HG03575 (cell line): ENCODE results near the gene TIGD3.

Source experiments
- ATAC-seq: cut with Tn5 transposase; IDR thresholded peaks from one replicate; pipeline ENCODE4 v1.9.1; 2021; ENCODE audit not compliant: unreplicated experiment, insufficient number of reproducible peaks, low FRiP score; ENCODE audit errors: extremely low read depth

The TIGD3 gene

DNA sequence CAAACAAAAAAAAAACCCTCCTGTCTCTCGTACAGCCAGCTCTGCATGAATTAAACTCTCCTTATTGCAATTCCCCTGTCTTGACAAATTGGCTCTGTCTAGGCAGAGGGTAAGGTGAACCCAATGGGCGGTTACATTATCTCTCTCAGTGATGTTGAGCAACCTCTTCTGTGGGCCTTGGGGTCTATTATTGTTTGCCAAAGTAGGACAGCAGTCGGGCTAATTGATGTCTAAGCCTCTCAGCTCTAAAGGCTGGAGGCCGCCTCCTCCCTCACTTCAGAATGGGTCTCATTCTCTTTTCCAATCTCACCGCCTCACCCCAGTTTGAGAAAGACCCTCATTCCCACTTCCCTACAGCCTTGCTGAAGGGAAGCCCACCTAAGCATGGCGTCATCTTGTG, 29.2 kb downstream of the TIGD3 start:
- ATAC-seq: no peak

DNA sequence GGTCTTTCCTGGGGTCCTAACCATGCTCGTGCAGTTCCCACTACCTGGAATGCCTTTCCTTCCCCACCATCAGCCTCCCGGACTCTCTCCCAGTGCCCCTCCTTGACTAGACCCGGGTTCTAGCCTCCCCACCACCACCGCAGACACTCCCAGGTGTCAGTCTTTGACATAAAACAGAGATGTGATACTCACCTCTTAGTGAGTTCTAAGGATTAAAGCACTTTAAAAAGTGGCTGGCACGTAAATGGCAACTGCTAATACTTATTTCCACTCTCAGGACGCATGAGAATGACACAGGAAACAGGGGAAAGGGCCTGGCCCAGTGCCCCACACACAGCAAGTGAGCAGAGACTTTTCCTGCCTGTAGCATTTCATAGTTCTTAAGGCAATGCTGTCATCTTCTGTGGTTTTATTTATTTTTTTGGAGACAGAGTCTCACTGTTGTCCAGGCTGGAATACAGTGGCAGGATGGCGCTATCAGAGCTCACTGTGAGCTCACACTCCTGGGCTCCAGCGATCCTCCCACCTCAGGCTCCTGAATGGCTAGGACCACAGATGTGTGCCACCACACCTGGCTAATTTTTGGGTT, 29.8 kb downstream of the TIGD3 start:
- no peak for ATAC-seq

- ATAC-seq: no peak
These were observed 32.0 kb downstream of the TIGD3 start, which contains the start of gene FRMD8 for GRCh38 chr11:65386307-65387140. TSS of gene FRMD8 (plus strand) at chr11:65386637. CDS start at chr11:65387037, 400 bp downstream.

- ATAC-seq: no peak
These were observed 34.2 kb downstream of the TIGD3 start for GRCh38 chr11:65388731-65389130.

DNA sequence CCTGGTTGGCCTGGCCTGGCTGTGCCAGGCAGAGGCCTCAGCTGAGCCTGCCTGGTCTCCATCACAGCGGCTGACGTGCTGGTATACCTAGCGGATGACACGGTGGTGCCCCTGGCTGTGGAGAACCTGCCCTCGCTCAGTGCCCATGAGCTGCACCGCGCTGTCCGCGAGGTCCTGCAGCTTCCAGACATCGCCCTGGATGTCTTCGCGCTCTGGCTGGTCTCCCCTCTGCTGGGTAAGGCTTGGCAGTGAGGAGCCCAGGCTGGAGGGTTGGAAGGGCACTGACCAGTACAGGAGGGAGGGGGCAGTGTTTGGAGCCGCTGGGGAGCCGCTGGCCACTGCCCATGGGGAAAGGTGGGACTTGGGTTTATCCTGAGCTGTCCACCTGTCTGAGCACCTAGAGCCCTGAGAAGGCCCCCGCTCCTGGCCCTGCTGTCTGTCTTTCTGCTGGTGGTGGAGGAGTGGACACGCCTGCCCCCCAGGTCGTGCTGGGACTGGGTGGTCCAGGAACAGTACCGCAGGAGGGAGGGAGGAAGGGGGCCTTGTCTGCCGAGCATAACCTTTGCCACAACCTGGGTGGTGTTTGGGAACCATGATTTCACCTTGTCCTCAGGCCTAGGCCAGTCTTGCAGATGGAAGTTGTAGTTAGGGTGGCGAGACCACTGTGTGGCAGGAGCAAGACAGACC, 34.9 kb downstream of the TIGD3 start:
- ATAC-seq: no peak

DNA sequence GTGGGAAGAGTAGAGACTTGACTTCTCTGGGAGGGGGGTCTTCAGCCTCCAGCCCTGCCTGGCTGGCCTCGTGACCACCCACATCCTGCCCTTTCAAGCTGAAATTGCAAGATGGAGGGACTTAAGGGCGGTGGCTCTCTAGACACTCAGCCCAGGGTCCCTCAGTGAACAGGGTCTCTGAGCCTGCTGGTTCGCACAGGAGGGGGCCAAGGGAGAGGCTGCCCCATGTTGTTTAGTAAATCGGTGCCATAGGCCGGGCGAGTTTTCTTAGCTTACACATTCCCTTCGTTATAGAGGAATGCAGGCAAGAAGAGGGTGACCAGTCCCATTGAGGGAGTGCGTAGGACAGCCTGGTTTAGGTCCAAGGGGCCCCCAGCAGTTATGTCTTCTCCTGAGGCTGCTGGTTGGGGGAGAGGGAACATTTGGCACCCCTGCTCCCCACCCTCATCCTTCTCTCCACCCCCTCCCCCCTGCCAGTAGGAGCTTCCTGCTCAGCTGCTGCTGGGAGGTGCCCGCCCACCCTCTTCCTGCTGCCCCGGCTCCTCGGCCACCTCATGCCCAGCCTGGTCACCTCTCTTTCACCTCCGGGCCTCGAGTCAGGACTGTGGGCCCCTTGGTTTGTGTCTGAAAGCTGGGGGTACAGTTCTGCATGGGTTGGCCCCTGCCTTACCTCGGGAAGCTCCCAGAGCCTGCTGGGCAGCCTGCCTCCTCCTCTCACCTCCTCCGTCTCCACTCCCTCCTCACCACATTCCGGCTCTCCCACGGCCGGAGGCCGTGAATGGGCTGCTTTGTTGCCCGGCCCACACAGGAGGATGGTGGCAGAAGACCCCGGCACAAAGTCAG, 35.8 kb downstream of the TIGD3 start:
- ATAC-seq: no peak

- ATAC-seq: no peak
These were observed 36.4 kb downstream of the TIGD3 start for GRCh38 chr11:65390996-65391395.

DNA sequence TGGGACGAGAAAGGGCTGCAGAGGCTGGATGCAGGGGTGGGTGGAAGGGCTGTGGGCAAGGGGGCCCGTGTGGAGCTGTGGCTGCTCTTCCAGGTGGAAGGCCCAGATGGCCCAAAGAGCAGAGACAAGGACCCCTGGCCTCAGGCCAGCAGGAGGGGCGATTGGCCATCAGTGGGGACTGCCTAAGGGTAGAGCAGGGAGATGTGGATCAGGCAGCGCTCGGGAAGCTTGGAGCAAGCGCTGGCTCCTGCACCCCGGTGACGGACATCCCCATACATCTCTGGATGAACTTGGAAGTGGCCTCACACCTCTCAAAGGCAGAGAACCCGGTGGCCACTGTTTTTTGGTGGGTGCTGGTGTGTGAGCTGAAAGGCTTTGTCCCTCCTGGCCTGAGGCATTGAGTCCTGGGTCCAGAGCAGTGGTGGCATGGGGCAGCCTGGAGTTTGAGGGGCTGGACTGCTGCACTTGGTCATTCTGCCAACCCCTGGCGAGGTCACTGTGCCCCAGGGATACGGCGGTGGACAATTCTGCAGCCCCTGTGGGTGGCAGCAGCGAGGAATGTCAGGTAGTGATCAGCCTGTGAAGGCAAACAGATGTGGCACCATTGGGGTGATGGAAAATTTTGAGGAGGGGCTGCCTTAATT, 37.8 kb downstream of the TIGD3 start:
- no peak for ATAC-seq

DNA sequence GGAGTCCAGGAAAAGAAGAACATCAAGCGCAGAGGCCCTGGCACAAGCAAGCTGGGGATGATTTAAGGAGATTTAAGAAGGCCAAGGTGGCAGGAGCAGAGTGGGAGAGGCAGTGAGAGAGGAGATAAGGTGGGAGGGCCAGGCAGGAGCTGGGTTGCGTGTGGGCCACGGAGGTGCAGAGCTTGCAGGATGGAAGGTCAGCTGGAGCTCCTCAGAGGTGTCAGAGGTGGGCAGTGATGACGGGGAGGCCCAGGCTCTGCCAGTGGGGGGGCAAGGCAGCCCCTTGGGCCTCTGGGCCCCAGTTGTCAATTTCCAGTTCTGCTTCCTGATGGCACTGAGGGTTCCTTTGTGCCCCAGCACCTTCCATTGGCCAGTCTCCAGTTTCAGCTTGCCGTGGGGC, 38.3 kb downstream of the TIGD3 start:
- no peak for ATAC-seq

GRCh38 chr11:65393513-65394079, 39.0 kb downstream of the TIGD3 start:
- ATAC-seq: no peak

DNA sequence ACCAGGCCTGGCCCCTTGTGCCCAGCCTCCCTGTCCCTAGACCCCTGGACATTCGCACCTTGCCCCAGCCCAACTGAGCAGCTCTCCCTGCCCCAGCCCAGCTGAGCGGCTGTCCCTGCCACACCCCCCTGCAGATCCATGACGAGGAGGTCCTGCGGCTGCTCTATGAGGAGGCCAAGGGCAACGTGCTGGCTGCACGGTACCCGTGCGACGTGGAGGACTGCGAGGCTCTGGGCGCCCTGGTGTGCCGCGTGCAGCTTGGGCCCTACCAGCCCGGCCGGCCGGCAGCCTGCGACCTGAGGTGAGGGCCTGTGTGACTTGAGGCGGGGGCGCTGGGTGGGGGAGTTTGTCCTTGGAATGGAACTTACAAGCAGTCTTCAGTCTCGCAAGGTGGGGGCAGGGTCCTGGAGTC, 39.6 kb downstream of the TIGD3 start:
- ATAC-seq: no peak

- no peak for ATAC-seq
These were observed 41.5 kb downstream of the TIGD3 start for GRCh38 chr11:65395961-65396530.

- no peak for ATAC-seq
These were observed 42.5 kb downstream of the TIGD3 start for GRCh38 chr11:65396769-65397745.

DNA sequence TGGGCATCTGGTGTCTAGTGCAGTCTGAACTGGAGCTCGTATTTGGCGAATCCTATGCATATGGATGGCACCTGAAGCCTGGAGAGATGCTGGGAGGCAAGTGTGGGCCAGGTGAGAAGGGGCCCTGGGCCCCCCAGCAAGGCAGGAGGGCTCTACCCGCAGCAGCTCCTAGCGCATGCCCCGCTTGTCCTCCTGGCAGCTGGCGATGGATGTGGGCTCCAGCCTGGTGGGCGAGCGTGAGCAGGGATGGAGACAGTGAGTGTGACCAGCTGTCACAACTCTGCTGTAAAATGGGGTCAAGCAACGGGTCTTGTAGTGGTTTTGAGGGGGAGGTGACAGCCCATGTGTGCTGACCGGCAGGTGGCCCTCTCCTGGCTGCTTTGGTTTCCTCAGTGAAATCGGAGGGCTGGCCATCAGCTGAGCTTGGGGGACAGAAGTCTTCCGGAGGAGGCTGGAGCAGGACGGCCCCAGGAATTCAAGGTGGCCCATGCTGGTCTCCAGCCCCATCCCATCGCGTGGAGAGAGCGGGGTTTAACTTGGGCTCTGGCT, 43.9 kb downstream of the TIGD3 start:
- no peak for ATAC-seq

GRCh38 chr11:65399249-65399648, 44.7 kb downstream of the TIGD3 start:
- ATAC-seq: no peak

GRCh38 chr11:65399845-65400244, 45.3 kb downstream of the TIGD3 start:
- ATAC-seq: no peak
